H1 (cell line): ENCODE data around the gene EIF2S1. TPM values are rescaled to one million over a fixed set of nuclear protein-coding genes. Genes with fewer than 3 reads are reported as not detected.

Experiments used
- BACH1 ChIP-seq: IDR thresholded peaks from 2 replicates; pipeline ENCODE4 v1.6.1; 2012; ENCODE audit warnings: low read length, improper control_type of control experiment
- CBX8 ChIP-seq: fragments of 300-800, 300-1000 bp; sonication (generic); IDR thresholded peaks from 2 replicates; pipeline ENCODE4 v1.7.1; 2016; ENCODE audit warnings: low read depth, low read length, borderline replicate concordance
- CEBPB ChIP-seq: IDR thresholded peaks from 2 replicates; pipeline ENCODE4 v1.6.1; 2012; ENCODE audit warnings: low read depth, low read length
- CHD2 ChIP-seq: IDR thresholded peaks from 2 replicates; pipeline ENCODE4 v1.6.1; 2012; ENCODE audit warnings: low read length, improper control_type of control experiment
- CHD7 ChIP-seq: fragments of 300-600 bp; sonication (generic); IDR thresholded peaks from 2 replicates; pipeline ENCODE4 v1.7.1; 2012; ENCODE audit warnings: low read length, moderate library complexity, mild to moderate bottlenecking, inconsistent platforms; ENCODE audit not compliant: insufficient replicate concordance
- HDAC2 ChIP-seq, 2 experiments: fragments of 300-600 bp in 1 of 2; sonication (generic) in 1 of 2; IDR thresholded peaks; 2 replicates each; pipeline ENCODE4 v1.6.1; 2011 to 2012; ENCODE audit warnings: low read depth in 2 of 2, low read length in 2 of 2, mild to moderate bottlenecking in 2 of 2, moderate library complexity in 2 of 2, borderline replicate concordance in 1 of 2, inconsistent platforms in 1 of 2
- POLR2AphosphoS5 ChIP-seq: IDR thresholded peaks from 2 replicates; pipeline ENCODE4 v1.6.1; 2011; ENCODE audit warnings: low read depth, low read length
- RAD21 ChIP-seq, 2 experiments: IDR thresholded peaks in 1 of 2; conservative IDR thresholded peaks in 1 of 2; 2 replicates each; pipeline ENCODE4 v1.6.1; 2011; ENCODE audit warnings: low read depth in 2 of 2, low read length in 2 of 2, improper control_type of control experiment in 1 of 2, inconsistent platforms in 1 of 2, mild to moderate bottlenecking in 1 of 2, moderate library complexity in 1 of 2
- RBBP5 ChIP-seq: IDR thresholded peaks from 2 replicates; pipeline ENCODE4 v1.7.1; 2012; ENCODE audit warnings: low read depth, mild to moderate bottlenecking, inconsistent platforms, low read length, moderate library complexity, borderline replicate concordance
- SAP30 ChIP-seq: fragments of 300-600 bp; sonication (generic); IDR thresholded peaks from 2 replicates; pipeline ENCODE4 v1.7.1; 2012; ENCODE audit warnings: low read length, moderate library complexity, mild to moderate bottlenecking, inconsistent platforms; ENCODE audit not compliant: insufficient read depth, insufficient replicate concordance
- SIRT6 ChIP-seq: IDR thresholded peaks from one replicate; pipeline ENCODE4 v1.7.1; 2012; ENCODE audit warnings: low read length, inconsistent platforms
- polyA plus RNA-seq, 7 experiments: library from polyadenylated mRNA; depleted of rRNA in 3 of 7; stranded (reverse) in 5 of 7; unstranded in 2 of 7; fragments of >200 nt in 5 of 7; fragments of 200-250 nt in 2 of 7; gene quantifications; 1 replicate in 5 of 7; 2 replicates in 1 of 7; 4 replicates in 1 of 7; pipeline versions ENCODE4 v1.2.1 to v1.2.3, GENCODE V29; 2011 to 2013; ENCODE audit warnings: missing spikeins in 2 of 7, mixed read lengths in 2 of 7
- total RNA-seq: library from RNA; stranded (reverse); fragmentation: NEBNext Ultra II Directional; extraction: Animal tissue kit (Norgen Biotek cat#: 25700); gene quantifications from 2 replicates; pipeline ENCODE4 v1.2.1, GENCODE V29; 2021

Gene EIF2S1
- total and polyA plus RNA-seq, 2 of the 8 experiments (the other 6 are each of a cell fraction or from before 2014, with no cell fraction given), result 35.1 to 146 TPM

- TF ChIP-seq CHD7 (no peak), POLR2AphosphoS5 (no peak), CHD2 (no peak), CEBPB (no peak), SAP30 (no peak), HDAC2 (IDR thresholded peaks at IDR 0.05; ENCODE audit: borderline replicate concordance in 1 of 2, low read depth in 2 of 2, low read length in 2 of 2) (no peak), SIRT6 (no peak), RBBP5 (no peak), CBX8 (no peak), RAD21 (IDR thresholded peaks at IDR 0.05 in 1 of 2, conservative IDR thresholded peaks at IDR 0.05 in 1 of 2; ENCODE audit: low read depth in 2 of 2, low read length in 2 of 2) (no peak), BACH1 (no peak)
Observed at GRCh38 chr14:67411820-67412421, 51.8 kb downstream of the EIF2S1 start, which contains the start of gene PLEK2 (continued).
